SK-N-SH (cell line): ENCODE results near the gene BCL2A1. TPM values are rescaled to one million over a fixed set of nuclear protein-coding genes. Genes with fewer than 3 reads are reported as not detected.
A peak's percentile ranks its signal among the peaks of the same experiment; 100 is the strongest.

Experiments
- CTCF ChIA-PET: fragments of 300-600, 350-600 bp; formaldehyde crosslinking; extraction: SDS; loops from one replicate; lab custom pipeline; 2021; lab: Yijun Ruan, JAX
- POLR2A ChIA-PET: fragments of 350-600 bp; sonication (Branson Sonifier 250); formaldehyde crosslinking; extraction: SDS; loops from one replicate; lab custom pipeline; 2020; ENCODE audit warnings: antibody characterized with exemption, inconsistent platforms; lab: Yijun Ruan, JAX
- DNase-seq: peaks from one replicate; pipeline ENCODE4 v3.0.0; 2012
- H2AFZ ChIP-seq: fragments of 200-600 bp; sonication (generic); 2 replicates; pipeline ENCODE4 v1.8.1; 2016; ENCODE audit warnings: antibody characterized with exemption, mild to moderate bottlenecking, low read depth
- H3F3A ChIP-seq: fragments of 200-600 bp; sonication (generic); replicated peaks from 2 replicates; pipeline ENCODE3; 2016; ENCODE audit warnings: antibody characterized with exemption, mild to moderate bottlenecking; ENCODE audit not compliant: insufficient read depth
- H3K27ac ChIP-seq, 2 experiments: fragments of 200-500 bp in 1 of 2; fragments of 200-600 bp in 1 of 2; sonication (Bioruptor generic) in 1 of 2; sonication (generic), shearing (Covaris generic) in 1 of 2; 2 replicates each; pipeline versions ENCODE4 v1.5.1 to v1.6.1; 2014 to 2016; ENCODE audit warnings: low read depth in 2 of 2, inconsistent platforms in 1 of 2, low read length in 1 of 2, mild to moderate bottlenecking in 1 of 2, mixed read lengths in 1 of 2
- H3K27me3 ChIP-seq: fragments of 200-600 bp; sonication (generic), shearing (Covaris generic); 2 replicates; pipeline ENCODE4 v1.6.1; 2016; ENCODE audit warnings: mixed run types; ENCODE audit not compliant: insufficient read depth
- H3K36me3 ChIP-seq, 2 experiments: fragments of 200-500 bp in 1 of 2; fragments of 200-600 bp in 1 of 2; sonication (Bioruptor generic) in 1 of 2; sonication (generic) in 1 of 2; replicated peaks in 1 of 2; 2 replicates each; pipeline versions ENCODE3 to v1.5.1; 2014 to 2016; ENCODE audit warnings: low read length in 1 of 2, mild to moderate bottlenecking in 1 of 2; ENCODE audit not compliant: insufficient read depth in 2 of 2, control insufficient read depth in 1 of 2
- H3K4me1 ChIP-seq, 2 experiments: fragments of 200-500 bp in 1 of 2; fragments of 200-600 bp in 1 of 2; sonication (Bioruptor generic) in 1 of 2; sonication (generic), shearing (Covaris generic) in 1 of 2; 2 replicates each; pipeline versions ENCODE4 v1.5.1 to v1.6.1; 2014 to 2016; ENCODE audit warnings: low read depth in 1 of 2, low read length in 1 of 2, mixed run types in 1 of 2; ENCODE audit not compliant: insufficient read depth in 2 of 2, control insufficient read depth in 1 of 2
- H3K4me2 ChIP-seq: fragments of 200-600 bp; sonication (generic), shearing (Covaris generic); 2 replicates; pipeline ENCODE4 v1.6.1; 2017; ENCODE audit warnings: mixed run types
- H3K4me3 ChIP-seq, 2 experiments: fragments of 200-500 bp in 1 of 2; fragments of 200-600 bp in 1 of 2; sonication (Bioruptor generic) in 1 of 2; sonication (generic), shearing (Covaris generic) in 1 of 2; 2 replicates each; pipeline versions ENCODE4 v1.5.1 to v1.8.1; 2014 to 2016; ENCODE audit warnings: low read depth in 2 of 2, inconsistent platforms in 1 of 2, low read length in 1 of 2, mild to moderate bottlenecking in 1 of 2, mixed read lengths in 1 of 2, moderate library complexity in 1 of 2
- H3K79me2 ChIP-seq: fragments of 200-600 bp; sonication (generic); 2 replicates; pipeline ENCODE4 v1.8.1; 2017; ENCODE audit warnings: mild to moderate bottlenecking; ENCODE audit not compliant: insufficient read depth
- H3K9ac ChIP-seq: fragments of 200-600 bp; sonication (generic); 2 replicates; pipeline ENCODE4 v1.6.1; 2017; ENCODE audit warnings: mixed run types
- H3K9me2 ChIP-seq: fragments of 200-600 bp; sonication (generic); 2 replicates; pipeline ENCODE4 v1.6.1; 2017; ENCODE audit warnings: mixed run types
- H3K9me3 ChIP-seq: fragments of 200-600 bp; sonication (generic); 2 replicates; pipeline ENCODE4 v1.6.1; 2017; ENCODE audit warnings: mixed run types, mild to moderate bottlenecking, moderate library complexity
- H4K20me1 ChIP-seq: fragments of 200-600 bp; sonication (generic); 2 replicates; pipeline ENCODE4 v1.6.1; 2017; ENCODE audit warnings: mild to moderate bottlenecking, mixed run types; ENCODE audit not compliant: insufficient read depth
- FOSL2 ChIP-seq: IDR thresholded peaks from 2 replicates; pipeline ENCODE4 v1.4.0; 2012; ENCODE audit warnings: low read depth, mild to moderate bottlenecking, moderate library complexity, borderline replicate concordance
- FOXJ3 ChIP-seq: sonication (generic); formaldehyde crosslinking; IDR thresholded peaks from 2 replicates; pipeline ENCODE4 v1.5.1; 2020; ENCODE audit warnings: mild to moderate bottlenecking, missing genetic modification reagents
- GABPA ChIP-seq: IDR thresholded peaks from 2 replicates; pipeline ENCODE4 v1.4.0; 2012; ENCODE audit warnings: low read depth, mild to moderate bottlenecking
- GATA2 ChIP-seq: sonication (generic); formaldehyde crosslinking; IDR thresholded peaks from 2 replicates; pipeline ENCODE4 v1.5.0; 2020; ENCODE audit warnings: mild to moderate bottlenecking, missing genetic modification reagents
- JUND ChIP-seq: IDR thresholded peaks from 2 replicates; pipeline ENCODE4 v1.4.0; 2012
- NRF1 ChIP-seq: IDR thresholded peaks from 2 replicates; pipeline ENCODE4 v1.6.1; 2012; ENCODE audit warnings: low read depth, mild to moderate bottlenecking, low read length
- RAD21 ChIP-seq: IDR thresholded peaks from 2 replicates; pipeline ENCODE4 v1.6.1; 2012; ENCODE audit warnings: mild to moderate bottlenecking, low read length
- RFX5 ChIP-seq: IDR thresholded peaks from 2 replicates; pipeline ENCODE4 v1.6.1; 2012; ENCODE audit warnings: mild to moderate bottlenecking, improper control_type of control experiment, low read length
- SIN3A ChIP-seq: IDR thresholded peaks from 2 replicates; pipeline ENCODE4 v1.6.1; 2012; ENCODE audit warnings: low read depth, mild to moderate bottlenecking, low read length, moderate library complexity, borderline replicate concordance
- TEAD4 ChIP-seq: IDR thresholded peaks from 2 replicates; pipeline ENCODE4 v1.4.0; 2012; ENCODE audit warnings: mild to moderate bottlenecking, borderline replicate concordance; ENCODE audit not compliant: insufficient read depth
- YY1 ChIP-seq: IDR thresholded peaks from 2 replicates; pipeline ENCODE4 v1.4.0; 2012; ENCODE audit warnings: low read depth, mild to moderate bottlenecking
- WGBS: methylation state at CpG from one replicate; pipeline ENCODE4 v1.1.6; 2017; ENCODE audit warnings: low lambda C conversion rate; 5-methylcytosine and 5-hydroxymethylcytosine counted together
- polyA plus RNA-seq, 3 experiments: library from polyadenylated mRNA; depleted of rRNA; stranded (reverse); fragments of >200 nt; gene quantifications; 2 replicates each; pipeline ENCODE4 v1.2.3, GENCODE V29; 2012
- TF ChIP-seq, protein P1 (sequence below): IDR thresholded peaks from 2 replicates; pipeline ENCODE4 v1.4.0; 2012; ENCODE audit warnings: low read depth, borderline replicate concordance
- TF ChIP-seq, protein P2 (sequence below): IDR thresholded peaks from 2 replicates; pipeline ENCODE4 v1.4.0; 2012; ENCODE audit warnings: low read depth, borderline replicate concordance

The BCL2A1 gene
- polyA plus RNA-seq, 1 of the 3 experiments (the other 2 are of a cell fraction), result 0.08 TPM

DNA sequence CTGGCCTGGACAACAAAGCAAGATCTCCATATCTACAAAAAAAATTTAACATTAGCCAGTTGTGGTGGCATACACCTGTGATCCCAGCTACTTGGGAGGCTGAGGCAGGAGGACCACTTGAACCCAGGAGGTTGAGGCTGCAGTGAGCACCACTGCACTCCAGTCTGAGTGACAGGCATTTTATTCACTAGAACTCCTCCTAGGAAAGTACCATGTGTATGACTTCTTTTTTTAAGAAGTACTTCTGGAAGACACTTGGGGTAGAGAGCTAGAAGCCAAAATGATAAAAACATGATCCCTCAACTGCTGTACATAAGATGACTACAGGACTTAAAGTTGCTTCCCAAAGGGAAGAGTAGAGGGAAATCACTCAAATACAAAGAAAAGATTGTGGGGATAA is 24.0 kb downstream of the BCL2A1 start:
- no peaks in the 10 kb centered on the region for H3K9me2 ChIP-seq
- H3F3A ChIP-seq, result no peaks in the 10 kb centered on the region
- H3K79me2 ChIP-seq, result no peaks in the 10 kb centered on the region
- no peaks in the 10 kb centered on the region for H3K4me1 ChIP-seq
- no peak overlapping the region for H3K4me3 ChIP-seq
- no peaks in the 10 kb centered on the region for H4K20me1 ChIP-seq
- H3K4me2 ChIP-seq, result no peak overlapping the region
- TF ChIP-seq, protein P1, sequence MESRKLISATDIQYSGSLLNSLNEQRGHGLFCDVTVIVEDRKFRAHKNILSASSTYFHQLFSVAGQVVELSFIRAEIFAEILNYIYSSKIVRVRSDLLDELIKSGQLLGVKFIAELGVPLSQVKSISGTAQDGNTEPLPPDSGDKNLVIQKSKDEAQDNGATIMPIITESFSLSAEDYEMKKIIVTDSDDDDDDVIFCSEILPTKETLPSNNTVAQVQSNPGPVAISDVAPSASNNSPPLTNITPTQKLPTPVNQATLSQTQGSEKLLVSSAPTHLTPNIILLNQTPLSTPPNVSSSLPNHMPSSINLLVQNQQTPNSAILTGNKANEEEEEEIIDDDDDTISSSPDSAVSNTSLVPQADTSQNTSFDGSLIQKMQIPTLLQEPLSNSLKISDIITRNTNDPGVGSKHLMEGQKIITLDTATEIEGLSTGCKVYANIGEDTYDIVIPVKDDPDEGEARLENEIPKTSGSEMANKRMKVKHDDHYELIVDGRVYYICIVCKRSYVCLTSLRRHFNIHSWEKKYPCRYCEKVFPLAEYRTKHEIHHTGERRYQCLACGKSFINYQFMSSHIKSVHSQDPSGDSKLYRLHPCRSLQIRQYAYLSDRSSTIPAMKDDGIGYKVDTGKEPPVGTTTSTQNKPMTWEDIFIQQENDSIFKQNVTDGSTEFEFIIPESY, result no peak
- TF ChIP-seq SIN3A (no peak), FOXJ3 (CRISPR knock-in tag) (no peak), FOSL2 (no peak), NRF1 (no peak), TEAD4 (no peak), JUND (no peak), GABPA (no peak), YY1 (no peak)
- TF ChIP-seq, protein P2, sequence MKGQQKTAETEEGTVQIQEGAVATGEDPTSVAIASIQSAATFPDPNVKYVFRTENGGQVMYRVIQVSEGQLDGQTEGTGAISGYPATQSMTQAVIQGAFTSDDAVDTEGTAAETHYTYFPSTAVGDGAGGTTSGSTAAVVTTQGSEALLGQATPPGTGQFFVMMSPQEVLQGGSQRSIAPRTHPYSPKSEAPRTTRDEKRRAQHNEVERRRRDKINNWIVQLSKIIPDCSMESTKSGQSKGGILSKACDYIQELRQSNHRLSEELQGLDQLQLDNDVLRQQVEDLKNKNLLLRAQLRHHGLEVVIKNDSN, result no peak
- TF ChIP-seq, all 33 proteins: peak for 0
- no peak overlapping the region for H3K27ac ChIP-seq
- no peak for DNase-seq
- no peak overlapping the region for H2AFZ ChIP-seq
- POLR2A ChIA-PET, result no interaction called here
- CTCF ChIA-PET, result no interaction called here
- H3K27me3 ChIP-seq, result no peaks in the 10 kb centered on the region
- no peaks in the 10 kb centered on the region for H3K36me3 ChIP-seq
- H3K9me3 ChIP-seq, result no peaks in the 10 kb centered on the region
- no peak overlapping the region for H3K9ac ChIP-seq

DNA sequence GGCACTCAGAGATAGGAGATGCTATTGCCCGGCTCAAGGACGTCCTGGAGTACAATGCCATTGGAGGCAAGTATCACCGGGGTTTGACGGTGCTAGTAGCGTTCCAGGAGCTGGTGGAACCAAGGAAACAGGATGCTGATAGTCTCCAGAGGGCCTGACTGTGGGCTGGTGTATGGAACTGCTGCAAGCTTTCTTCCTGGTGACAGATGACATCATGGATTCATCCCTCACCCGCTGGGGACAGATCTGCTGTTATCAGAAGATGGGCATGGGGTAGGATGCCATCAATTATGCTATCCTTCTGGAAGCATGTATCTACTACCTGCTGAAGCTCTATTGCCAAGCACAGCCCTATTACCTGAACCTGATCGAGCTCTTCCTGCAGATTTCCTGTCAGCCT is 26.4 kb downstream of the BCL2A1 start:
- H3K79me2 ChIP-seq, result no peaks in the 10 kb centered on the region
- POLR2A ChIA-PET, result no interaction called here
- H2AFZ ChIP-seq, result no peak overlapping the region
- no peaks in the 10 kb centered on the region for H3K36me3 ChIP-seq
- no peak overlapping the region for H3K27ac ChIP-seq
- no peaks in the 10 kb centered on the region for H4K20me1 ChIP-seq
- H3K4me1 ChIP-seq, result no peaks in the 10 kb centered on the region
- no peaks in the 10 kb centered on the region for H3K9me2 ChIP-seq
- CTCF ChIA-PET, result no interaction called here
- no peak overlapping the region for H3K4me3 ChIP-seq
- H3K4me2 ChIP-seq, result no peak overlapping the region
- peak; percentile 91 for TF ChIP-seq RFX5
- TF ChIP-seq GATA2, result no peak
- TF ChIP-seq RAD21, result no peak
- H3K9ac ChIP-seq, result no peak overlapping the region
- WGBS, result 82% methylated on average over 7 of the region's 7 CpGs
- H3K27me3 ChIP-seq, result no peaks in the 10 kb centered on the region
- no peaks in the 10 kb centered on the region for H3F3A ChIP-seq
- DNase-seq, result no peak
- no peaks in the 10 kb centered on the region for H3K9me3 ChIP-seq
